ENCODE measurements around the gene AADAT. TPM values are rescaled to one million over a fixed set of nuclear protein-coding genes. Genes with fewer than 3 reads are reported as not detected.

The AADAT gene
- total RNA-seq, 1 experiment from 2014 or later = 6.4 TPM

- H3K27me3 Mint-ChIP-seq (ENCODE audit: insufficient read depth, unreplicated experiment) = no peaks in the 10 kb centered on the region
- peaks cover 8% of the 10 kb centered on the region for H3K9me3 Mint-ChIP-seq (ENCODE audit: unreplicated experiment)
- TF ChIP-seq CTCF (IDR thresholded peaks at IDR 0.05; ENCODE audit: unreplicated experiment) = no peak
- POLR2A ChIA-PET = interaction anchor here (0.7 kb wide), 1 partner anchor 755 kb away, joined by 3 read pairs; no protein-coding TSS in a partner anchor
- H3K27ac Mint-ChIP-seq (ENCODE audit: low read depth, unreplicated experiment) = no peak overlapping the region
- CTCF ChIA-PET = interaction anchor here (0.6 to 4.3 kb wide), 15 partner anchors 10 to 1276 kb away, joined by 3 to 48 read pairs (median 4); no protein-coding TSS in a partner anchor
- intact Hi-C loops (cut with micrococcal nuclease) = loop anchor here (5.0 kb wide), 1 partner anchor 60 kb away; no protein-coding TSS in a partner anchor
- H3K4me1 Mint-ChIP-seq (ENCODE audit: insufficient read depth, unreplicated experiment) = peaks cover 5% of the 10 kb centered on the region
- no peaks in the 10 kb centered on the region for H3K36me3 Mint-ChIP-seq (ENCODE audit: insufficient read depth, unreplicated experiment)
- no peak for DNase-seq (ENCODE audit: unreplicated experiment)
- BruUV-seq (replicated peaks) = no TSS peak
- no peak overlapping the region for H3K4me3 Mint-ChIP-seq (ENCODE audit: unreplicated experiment)
These were observed 47.7 kb upstream of the AADAT start for GRCh38 chr4:170137466-170137865.

- ChIA-PET POLR2A (no interaction called here), CTCF (interaction anchor here (0.6 to 4.3 kb wide), 5 partner anchors 12 to 707 kb away, joined by 3 to 48 read pairs (median 4); no protein-coding TSS in a partner anchor)
- no peak for TF ChIP-seq CTCF (IDR thresholded peaks at IDR 0.05; ENCODE audit: unreplicated experiment)
- intact Hi-C loops (cut with micrococcal nuclease) = loop anchor here (5.0 kb wide), 1 partner anchor 62 kb away; no protein-coding TSS in a partner anchor
- Mint-ChIP-seq H3K27me3 (ENCODE audit: insufficient read depth, unreplicated experiment) (no peaks in the 10 kb centered on the region), H3K4me1 (ENCODE audit: insufficient read depth, unreplicated experiment) (peaks cover 5% of the 10 kb centered on the region), H3K4me3 (ENCODE audit: unreplicated experiment) (no peak overlapping the region), H3K27ac (ENCODE audit: low read depth, unreplicated experiment) (no peak overlapping the region), H3K36me3 (ENCODE audit: insufficient read depth, unreplicated experiment) (no peaks in the 10 kb centered on the region), H3K9me3 (ENCODE audit: unreplicated experiment) (peaks cover 8% of the 10 kb centered on the region)
- BruUV-seq (replicated peaks) = no TSS peak
- no peak for DNase-seq (ENCODE audit: unreplicated experiment)
These were observed 45.1 kb upstream of the AADAT start for GRCh38 chr4:170134821-170135220.

- Mint-ChIP-seq H3K36me3 (ENCODE audit: insufficient read depth, unreplicated experiment) (no peaks in the 10 kb centered on the region), H3K27me3 (ENCODE audit: insufficient read depth, unreplicated experiment) (no peaks in the 10 kb centered on the region), H3K27ac (ENCODE audit: low read depth, unreplicated experiment) (no peak overlapping the region), H3K4me3 (ENCODE audit: unreplicated experiment) (no peak overlapping the region), H3K9me3 (ENCODE audit: unreplicated experiment) (peaks cover 4% of the 10 kb centered on the region), H3K4me1 (ENCODE audit: insufficient read depth, unreplicated experiment) (no peaks in the 10 kb centered on the region)
- no peak for DNase-seq (ENCODE audit: unreplicated experiment)
- ChIA-PET CTCF (interaction anchor here (0.5 to 1.6 kb wide), 3 partner anchors 10 to 287 kb away, joined by 3 to 11 read pairs (median 7); no protein-coding TSS in a partner anchor), POLR2A (no interaction called here)
- TF ChIP-seq CTCF (IDR thresholded peaks at IDR 0.05; ENCODE audit: unreplicated experiment) = no peak
- intact Hi-C loops (cut with micrococcal nuclease) = no loop called here
- no TSS peak for BruUV-seq (replicated peaks)
These were observed 38.6 kb upstream of the AADAT start for GRCh38 chr4:170128219-170128804.

- DNase-seq (ENCODE audit: unreplicated experiment) = no peak
- CTCF ChIA-PET = interaction anchor here (0.6 to 1.6 kb wide), 3 partner anchors 10 to 360 kb away, joined by 3 to 11 read pairs (median 7); no protein-coding TSS in a partner anchor
- TF ChIP-seq CTCF (IDR thresholded peaks at IDR 0.05; ENCODE audit: unreplicated experiment) = no peak
- H3K9me3 Mint-ChIP-seq (ENCODE audit: unreplicated experiment) = no peaks in the 10 kb centered on the region
- intact Hi-C loops (cut with micrococcal nuclease) = no loop called here
- H3K36me3 Mint-ChIP-seq (ENCODE audit: insufficient read depth, unreplicated experiment) = no peaks in the 10 kb centered on the region
- H3K4me1 Mint-ChIP-seq (ENCODE audit: insufficient read depth, unreplicated experiment) = no peaks in the 10 kb centered on the region
- POLR2A ChIA-PET = no interaction called here
- no peak overlapping the region for H3K4me3 Mint-ChIP-seq (ENCODE audit: unreplicated experiment)
- no peaks in the 10 kb centered on the region for H3K27me3 Mint-ChIP-seq (ENCODE audit: insufficient read depth, unreplicated experiment)
- no TSS peak for BruUV-seq (replicated peaks)
- no peak overlapping the region for H3K27ac Mint-ChIP-seq (ENCODE audit: low read depth, unreplicated experiment)
These were observed 38.0 kb upstream of the AADAT start for GRCh38 chr4:170127758-170128157.

Data from MCF 10A (cell line).